H1 (cell line): ENCODE data around the gene PSMB9. TPM values are rescaled to one million over a fixed set of nuclear protein-coding genes. Genes with fewer than 3 reads are reported as not detected.

ENCODE experiments used
- CTCF ChIA-PET: fragments of 300-600 bp; sonication (Branson Sonifier 250); formaldehyde crosslinking; loops from one replicate; lab custom pipeline; 2021; ENCODE audit not compliant: partially characterized antibody; lab: Charles Lee
- POLR2A ChIA-PET: fragments of 300-600 bp; sonication (Branson Sonifier 250); formaldehyde crosslinking; loops from one replicate; lab custom pipeline; 2021; ENCODE audit warnings: inconsistent platforms; ENCODE audit not compliant: partially characterized antibody; lab: Charles Lee
- DNase-seq, 2 experiments: peaks; one replicate each; pipeline versions ENCODE4 v3.0.0 to v3.0.0-alpha.2; 2010 to 2022; ENCODE audit warnings: low spot score in 2 of 2, low read depth in 1 of 2, mixed read lengths in 1 of 2
- FAIRE-seq: peaks from 2 replicates; lab custom pipeline; 2011; peaks lifted over from hg19 to GRCh38; lab: Jason Lieb, UNC
- H2AFZ ChIP-seq: 2 replicates; pipeline ENCODE4 v1.8.1; 2012; ENCODE audit warnings: low read length, inconsistent platforms
- H2AK5ac ChIP-seq: 2 replicates; pipeline ENCODE4 v1.6.1; 2013; ENCODE audit warnings: low read depth, low read length
- H2BK120ac ChIP-seq: replicated peaks from 2 replicates; pipeline ENCODE3; 2013; ENCODE audit warnings: low read depth, low read length, inconsistent platforms
- H2BK12ac ChIP-seq: 2 replicates; pipeline ENCODE4 v1.6.1; 2013; ENCODE audit warnings: low read depth, low read length
- H2BK15ac ChIP-seq: 2 replicates; pipeline ENCODE4 v1.6.1; 2013; ENCODE audit warnings: low read length
- H2BK20ac ChIP-seq: 2 replicates; pipeline ENCODE4 v1.6.1; 2013; ENCODE audit warnings: low read length
- H2BK5ac ChIP-seq: 2 replicates; pipeline ENCODE4 v1.6.1; 2013; ENCODE audit warnings: low read depth, low read length
- H3K14ac ChIP-seq: 2 replicates; pipeline ENCODE4 v1.6.1; 2013; ENCODE audit warnings: inconsistent platforms; ENCODE audit not compliant: insufficient read length
- H3K18ac ChIP-seq: 2 replicates; pipeline ENCODE4 v1.6.1; 2013; ENCODE audit warnings: low read length; ENCODE audit errors: extremely low read depth
- H3K23ac ChIP-seq: 2 replicates; pipeline ENCODE4 v1.6.1; 2013; ENCODE audit warnings: inconsistent platforms; ENCODE audit not compliant: insufficient read length
- H3K23me2 ChIP-seq: 2 replicates; pipeline ENCODE4 v1.6.1; 2013; ENCODE audit warnings: low read depth, low read length
- H3K27ac ChIP-seq: 2 replicates; pipeline ENCODE4 v1.6.1; 2011; ENCODE audit warnings: low read depth, low read length, inconsistent platforms
- H3K27me3 ChIP-seq, 4 experiments: replicated peaks in 1 of 4; 1 replicate in 1 of 4; 2 replicates in 3 of 4; pipeline versions ENCODE4 v1.6.1 to v1.8.1; 2011 to 2013; ENCODE audit warnings: low read length in 3 of 4, mild to moderate bottlenecking in 3 of 4, inconsistent platforms in 2 of 4, mixed read lengths in 2 of 4, moderate library complexity in 1 of 4; ENCODE audit not compliant: control insufficient read depth in 3 of 4, insufficient read depth in 3 of 4; ENCODE audit errors: extremely low read depth in 1 of 4
- H3K36me3 ChIP-seq, 4 experiments: 2 replicates each; pipeline versions ENCODE4 v1.6.1 to v1.8.1; 2011 to 2013; ENCODE audit warnings: mild to moderate bottlenecking in 4 of 4, low read length in 3 of 4, moderate library complexity in 2 of 4, control low read depth in 1 of 4, inconsistent platforms in 1 of 4; ENCODE audit not compliant: insufficient read depth in 4 of 4, control insufficient read depth in 2 of 4
- H3K4ac ChIP-seq: replicated peaks from 2 replicates; pipeline ENCODE3; 2013; ENCODE audit warnings: low read length, low read depth, mixed read lengths, inconsistent platforms; ENCODE audit not compliant: insufficient read length
- H3K4me1 ChIP-seq, 4 experiments: replicated peaks in 1 of 4; 1 replicate in 1 of 4; 2 replicates in 3 of 4; pipeline versions ENCODE4 v1.6.1 to v1.8.1; 2011 to 2013; ENCODE audit warnings: low read length in 3 of 4, inconsistent platforms in 2 of 4, mixed read lengths in 1 of 4; ENCODE audit not compliant: insufficient read depth in 4 of 4, control insufficient read depth in 3 of 4
- H3K4me2 ChIP-seq, 2 experiments: 2 replicates each; pipeline versions ENCODE4 v1.6.1 to v1.8.1; 2011 to 2013; ENCODE audit warnings: low read depth in 2 of 2, low read length in 2 of 2, control low read depth in 1 of 2, inconsistent platforms in 1 of 2, mild to moderate bottlenecking in 1 of 2; ENCODE audit not compliant: insufficient read depth in 1 of 2
- H3K4me3 ChIP-seq, 4 experiments: fragments of 200-600, 300-600 bp in 1 of 4; sonication (generic), shearing (Covaris generic), sonication (Bioruptor Twin) in 1 of 4; 2 replicates each; pipeline versions ENCODE4 v1.5.1 to v1.8.1; 2011 to 2016; ENCODE audit warnings: low read length in 4 of 4, low read depth in 3 of 4, control low read depth in 2 of 4, inconsistent platforms in 2 of 4, mild to moderate bottlenecking in 2 of 4, mixed read lengths in 1 of 4, moderate library complexity in 1 of 4; ENCODE audit not compliant: insufficient read depth in 2 of 4; ENCODE audit errors: extremely low read depth in 1 of 4
- H3K56ac ChIP-seq: replicated peaks from 2 replicates; pipeline ENCODE3; 2013; ENCODE audit warnings: low read depth, mild to moderate bottlenecking, mixed read lengths, low read length, inconsistent platforms; ENCODE audit not compliant: insufficient read length
- H3K79me1 ChIP-seq: 2 replicates; pipeline ENCODE4 v1.6.1; 2013; ENCODE audit warnings: low read depth, low read length, control low read depth
- H3K79me2 ChIP-seq, 2 experiments: 2 replicates each; pipeline versions ENCODE4 v1.6.1 to v1.8.1; 2012 to 2013; ENCODE audit warnings: low read length in 2 of 2, mild to moderate bottlenecking in 2 of 2, inconsistent platforms in 1 of 2; ENCODE audit not compliant: insufficient read depth in 2 of 2, control insufficient read depth in 1 of 2
- H3K9ac ChIP-seq, 4 experiments: replicated peaks in 1 of 4; 1 replicate in 1 of 4; 2 replicates in 3 of 4; pipeline versions ENCODE4 v1.6.1 to v1.8.1; 2011 to 2013; ENCODE audit warnings: low read depth in 3 of 4, low read length in 3 of 4, control low read depth in 2 of 4, mild to moderate bottlenecking in 2 of 4, moderate library complexity in 2 of 4, inconsistent platforms in 1 of 4; ENCODE audit errors: extremely low read depth in 1 of 4
- H3K9me3 ChIP-seq, 2 experiments: 2 replicates each; pipeline versions ENCODE4 v1.6.1 to v1.8.1; 2012 to 2013; ENCODE audit warnings: mild to moderate bottlenecking in 2 of 2, moderate library complexity in 2 of 2, control low read depth in 1 of 2, inconsistent platforms in 1 of 2, low read depth in 1 of 2, low read length in 1 of 2, mixed read lengths in 1 of 2; ENCODE audit not compliant: insufficient read depth in 2 of 2
- H4K20me1 ChIP-seq, 2 experiments: replicated peaks in 1 of 2; 2 replicates each; pipeline versions ENCODE3 to v1.8.1; 2011 to 2013; ENCODE audit warnings: inconsistent platforms in 2 of 2, low read length in 2 of 2, mild to moderate bottlenecking in 1 of 2; ENCODE audit not compliant: insufficient read depth in 2 of 2, control insufficient read depth in 1 of 2
- H4K5ac ChIP-seq: 2 replicates; pipeline ENCODE4 v1.6.1; 2013; ENCODE audit warnings: low read length, low read depth, mixed read lengths, inconsistent platforms; ENCODE audit not compliant: insufficient read length
- H4K8ac ChIP-seq: 2 replicates; pipeline ENCODE4 v1.8.0; 2013; ENCODE audit warnings: mild to moderate bottlenecking, moderate library complexity, low read length, inconsistent platforms; ENCODE audit not compliant: insufficient read depth; ENCODE audit errors: extremely low read depth
- H4K91ac ChIP-seq: replicated peaks from 2 replicates; pipeline ENCODE3; 2013; ENCODE audit warnings: low read length, mixed read lengths, inconsistent platforms; ENCODE audit not compliant: insufficient read length
- E2F6 ChIP-seq: IDR thresholded peaks from 2 replicates; pipeline ENCODE4 v1.6.1; 2012; ENCODE audit warnings: inconsistent platforms
- FOSL1 ChIP-seq: IDR thresholded peaks from 2 replicates; pipeline ENCODE4 v1.6.1; 2011; ENCODE audit warnings: mild to moderate bottlenecking, low read depth, low read length, moderate library complexity; ENCODE audit not compliant: insufficient read depth
- POLR2AphosphoS5 ChIP-seq: IDR thresholded peaks from 2 replicates; pipeline ENCODE4 v1.6.1; 2011; ENCODE audit warnings: low read depth, low read length
- TBP ChIP-seq: IDR thresholded peaks from 2 replicates; pipeline ENCODE4 v1.6.1; 2011; ENCODE audit warnings: low read depth, low read length, improper control_type of control experiment
- WGBS, 2 experiments: shearing (Covaris generic) in 1 of 2; methylation state at CpG; one replicate each; pipeline versions ENCODE4 v1.1.6 to v1.1.7; 2013 to 2015; ENCODE audit warnings: low lambda C conversion rate in 2 of 2, mixed read lengths in 2 of 2, inconsistent platforms in 1 of 2, low coverage in 1 of 2, missing lambda C conversion rate in 1 of 2; ENCODE audit not compliant: insufficient replicate concordance in 2 of 2, insufficient coverage in 1 of 2, insufficient read length in 1 of 2; ENCODE audit errors: extremely low coverage in 1 of 2, missing lambda C conversion rate in 1 of 2; 5-methylcytosine and 5-hydroxymethylcytosine counted together
- polyA plus RNA-seq, 7 experiments: library from polyadenylated mRNA; depleted of rRNA in 3 of 7; stranded (reverse) in 5 of 7; unstranded in 2 of 7; fragments of >200 nt in 5 of 7; fragments of 200-250 nt in 2 of 7; gene quantifications; 1 replicate in 5 of 7; 2 replicates in 1 of 7; 4 replicates in 1 of 7; pipeline versions ENCODE4 v1.2.1 to v1.2.3, GENCODE V29; 2011 to 2013; ENCODE audit warnings: missing spikeins in 2 of 7, mixed read lengths in 2 of 7
- total RNA-seq: library from RNA; stranded (reverse); fragmentation: NEBNext Ultra II Directional; extraction: Animal tissue kit (Norgen Biotek cat#: 25700); gene quantifications from 2 replicates; pipeline ENCODE4 v1.2.1, GENCODE V29; 2021

Gene PSMB9
- total and polyA plus RNA-seq, 2 of the 8 experiments (the other 6 are each of a cell fraction or from before 2014, with no cell fraction given) = 4.5 to 22.8 TPM

GRCh38 chr6:32844839-32845383 is 9.1 kb upstream of the PSMB9 start:
- Histone ChIP-seq H2BK120ac (no peak overlapping the region), H4K20me1 (peaks cover 0 to 2% of the 10 kb centered on the region in 2 experiments), H3K4me3 (peak overlapping the region in 3 of 4 experiments; percentile 59 to 93 (median 87); a peak in 4 of 8 replicates), H3K23me2 (peaks cover 13% of the 10 kb centered on the region), H4K91ac (no peak overlapping the region), H3K4me1 (peaks cover 0 to 3% (median 0%) of the 10 kb centered on the region in 4 experiments; a peak in 2 of 7 replicates), H2BK20ac (no peak overlapping the region), H3K9ac (no peak overlapping the region), H3K36me3 (peaks cover 0 to 5% (median 0%) of the 10 kb centered on the region in 4 experiments; a peak in 5 of 8 replicates), H2BK12ac (no peak overlapping the region), H4K8ac (no peak overlapping the region), H3K18ac (no peak overlapping the region; the same call in 1 of the 2 replicates), H3K79me1 (no peaks in the 10 kb centered on the region), H4K5ac (no peak overlapping the region), H2AFZ (no peak overlapping the region), H3K56ac (no peak overlapping the region), H2BK5ac (no peak overlapping the region), H2AK5ac (no peak overlapping the region), H2BK15ac (no peak overlapping the region), H3K4me2 (peak overlapping the region; percentile 92 to 93), H3K79me2 (no peaks in the 10 kb centered on the region), H3K27ac (no peak overlapping the region), H3K9me3 (no peaks in the 10 kb centered on the region), H3K14ac (no peak overlapping the region), H3K27me3 (peaks cover 0 to 11% (median 10%) of the 10 kb centered on the region in 4 experiments; a peak in 4 of 7 replicates), H3K23ac (no peak overlapping the region), H3K4ac (no peak overlapping the region)
- 27% methylated on average over 19 of the region's 19 CpGs; no CpG with 5 or more reads in 1 of the 2 experiments for WGBS, 2 experiments
- CTCF ChIA-PET = interaction anchor here (0.8 to 11.2 kb wide), 11 partner anchors 9 to 432 kb away, joined by 3 to 402 read pairs (median 5); partner anchors contain the start of genes HLA-DMA, PSMB9 and TAP1
- DNase-seq = no peak
- FAIRE-seq = no peak
- TF ChIP-seq E2F6 = peak; percentile 72
- no peak for TF ChIP-seq FOSL1
- TF ChIP-seq POLR2AphosphoS5 = no peak; the same call in 1 of the 2 replicates
- TF ChIP-seq TBP = peak; percentile 94
- POLR2A ChIA-PET = interaction anchor here (1.3 to 3.0 kb wide), 6 partner anchors 9 to 127 kb away, joined by 4 to 25 read pairs (median 5); partner anchors contain the start of genes PSMB9 and TAP1
